GM12878 (cell line): ENCODE measurements around the gene CHRDL2. TPM values are rescaled to one million over a fixed set of nuclear protein-coding genes. Genes with fewer than 3 reads are reported as not detected.

Experiments used
- ATAC-seq: fragments of 200-7000 bp; cut with Tn5 transposase; 3 replicates; pipeline ENCODE4 v1.9.1; 2020; ENCODE audit warnings: mild to moderate bottlenecking, moderate library complexity
- BruUV-seq: library from RNA; stranded (reverse); fragments of 400-500 nt; replicated peaks from 2 replicates; lab custom pipeline; 2021; lab: Mats Ljungman, UMichigan
- CTCF ChIA-PET: fragments of 300-600 bp; sonication (Branson Sonifier 250); formaldehyde crosslinking; extraction: SDS; loops from one replicate; lab custom pipeline; 2021; ENCODE audit warnings: inconsistent platforms; lab: Yijun Ruan, JAX
- POLR2A ChIA-PET: fragments of 350-600 bp; formaldehyde crosslinking; extraction: SDS; loops from one replicate; lab custom pipeline; 2021; ENCODE audit warnings: inconsistent platforms; lab: Charles Lee
- RAD21 ChIA-PET: fragments of 300-600 bp; sonication (Branson Sonifier 250); formaldehyde crosslinking; loops from one replicate; lab custom pipeline; 2023; ENCODE audit warnings: antibody characterized with exemption; ENCODE audit not compliant: unreplicated experiment; lab: Charles Lee
- SMC1A ChIA-PET: fragments of 300-600 bp; sonication (Branson Sonifier 250); formaldehyde crosslinking; loops from one replicate; lab custom pipeline; 2023; ENCODE audit not compliant: unreplicated experiment, uncharacterized antibody; lab: Charles Lee
- DNase-seq: peaks from one replicate; pipeline ENCODE4 v3.0.0-alpha.2; 2011; ENCODE audit warnings: low read depth, low spot score
- FAIRE-seq: peaks from 3 replicates; lab custom pipeline; 2011; peaks lifted over from hg19 to GRCh38; lab: Jason Lieb, UNC
- H2AFZ ChIP-seq: 2 replicates; pipeline ENCODE4 v1.6.0; 2011; ENCODE audit warnings: low read depth, low read length, control low read depth; ENCODE audit not compliant: control insufficient read depth
- H3K27ac ChIP-seq: 2 replicates; pipeline ENCODE4 v1.5.1; 2011; ENCODE audit warnings: control low read depth; ENCODE audit not compliant: control insufficient read depth, insufficient read depth
- H3K27me3 ChIP-seq, 2 experiments: replicated peaks in 1 of 2; 2 replicates each; pipeline versions ENCODE4 v1.6.0 to v1.6.1; 2011; ENCODE audit warnings: low read length in 1 of 2; ENCODE audit not compliant: control insufficient read depth in 2 of 2, insufficient read depth in 2 of 2
- H3K36me3 ChIP-seq, 2 experiments: 2 replicates each; pipeline ENCODE4 v1.5.1; 2011; ENCODE audit warnings: low read length in 1 of 2; ENCODE audit not compliant: control insufficient read depth in 2 of 2, insufficient read depth in 2 of 2
- H3K4me1 ChIP-seq: 2 replicates; pipeline ENCODE4 v1.6.1; 2011; ENCODE audit warnings: mild to moderate bottlenecking, low read length, moderate library complexity, mixed read lengths; ENCODE audit not compliant: control insufficient read depth, insufficient read depth
- H3K4me2 ChIP-seq: 2 replicates; pipeline ENCODE4 v1.6.0; 2011; ENCODE audit warnings: control low read depth; ENCODE audit not compliant: control insufficient read depth, insufficient read depth
- H3K4me3 ChIP-seq: fragments of 200-600 bp; sonication (generic); 2 replicates; pipeline ENCODE4 v1.5.1; 2016
- H3K79me2 ChIP-seq: 2 replicates; pipeline ENCODE4 v1.6.0; 2011; ENCODE audit warnings: low read length; ENCODE audit not compliant: control insufficient read depth, insufficient read depth
- H3K9ac ChIP-seq: 2 replicates; pipeline ENCODE4 v1.8.0; 2011; ENCODE audit warnings: low read length, control low read depth, mixed read lengths; ENCODE audit not compliant: control insufficient read depth, insufficient read depth
- H3K9me3 ChIP-seq: replicated peaks from 3 replicates; pipeline ENCODE4 v1.5.1; 2011; ENCODE audit warnings: mild to moderate bottlenecking, low read length; ENCODE audit not compliant: control insufficient read depth, insufficient read depth
- H4K20me1 ChIP-seq: 2 replicates; pipeline ENCODE4 v1.6.0; 2011; ENCODE audit not compliant: control insufficient read depth, insufficient read depth
- CHD2 ChIP-seq: IDR thresholded peaks from 2 replicates; pipeline ENCODE4 v1.6.1; 2011; ENCODE audit warnings: low read depth, low read length, improper control_type of control experiment, borderline replicate concordance
- CHD4 ChIP-seq: fragments of 200-600 bp; sonication (generic); IDR thresholded peaks from 2 replicates; pipeline ENCODE4 v1.6.1; 2016; ENCODE audit warnings: mild to moderate bottlenecking
- CUX1 ChIP-seq: IDR thresholded peaks from 2 replicates; pipeline ENCODE4 v1.6.1; 2012; ENCODE audit warnings: improper control_type of control experiment, low read depth, low read length; ENCODE audit not compliant: insufficient replicate concordance
- FOXM1 ChIP-seq: IDR thresholded peaks from 2 replicates; pipeline ENCODE4 v1.6.1; 2012; ENCODE audit warnings: low read depth, mild to moderate bottlenecking, inconsistent platforms, low read length, moderate library complexity
- RCOR1 ChIP-seq: conservative IDR thresholded peaks from 2 replicates; pipeline ENCODE4 v1.6.1; 2012; ENCODE audit warnings: low read depth, low read length, improper control_type of control experiment
- RELB ChIP-seq: fragments of 450-650 bp; IDR thresholded peaks from 2 replicates; pipeline ENCODE4 v1.6.1; 2017; ENCODE audit warnings: low read depth, mild to moderate bottlenecking, moderate library complexity
- RFX5 ChIP-seq: IDR thresholded peaks from 2 replicates; pipeline ENCODE4 v1.6.1; 2011; ENCODE audit warnings: low read depth, low read length, improper control_type of control experiment
- SP1 ChIP-seq: IDR thresholded peaks from one replicate; pipeline ENCODE4 v1.6.1; 2011; ENCODE audit warnings: low read depth, low read length
- ZNF207 ChIP-seq: fragments of 450-650 bp; IDR thresholded peaks from 2 replicates; pipeline ENCODE4 v1.6.1; 2014; ENCODE audit warnings: antibody characterized with exemption, mild to moderate bottlenecking, borderline replicate concordance
- ZNF687 ChIP-seq: fragments of 450-650 bp; IDR thresholded peaks from 2 replicates; pipeline ENCODE4 v1.6.1; 2017; ENCODE audit warnings: mild to moderate bottlenecking, moderate library complexity
- WGBS: methylation state at CpG from one replicate; pipeline ENCODE4 v1.1.6; 2016; ENCODE audit warnings: low lambda C conversion rate; ENCODE audit not compliant: insufficient replicate concordance, insufficient coverage; ENCODE audit errors: missing lambda C conversion rate; 5-methylcytosine and 5-hydroxymethylcytosine counted together
- in situ Hi-C: fragments of 300-500 bp; cut with MboI; formaldehyde crosslinking; loops from 9 replicates; pipeline ENCODE4 v1.14.3; 2018; ENCODE audit warnings: mixed read lengths
- intact Hi-C: fragments of 100-400 bp; cut with micrococcal nuclease; formaldehyde crosslinking; loops from one replicate; pipeline ENCODE4 v1.14.2; 2022; ENCODE audit not compliant: unreplicated experiment
- polyA plus RNA-seq, 11 experiments: library from polyadenylated mRNA; depleted of rRNA in 4 of 11; unstranded in 6 of 11; stranded (reverse) in 5 of 11; fragments of >200 nt; fragmentation: Nextera tagmentation in 4 of 11; fragmentation: Illumina TruSeq in 1 of 11; extraction: Ambion mirVana in 4 of 11; extraction: Trizol in 1 of 11; gene quantifications; 1 replicate in 1 of 11; 2 replicates in 10 of 11; pipeline versions ENCODE4 v1.2.1 to v1.2.3, GENCODE V29; 2011 to 2016; ENCODE audit warnings: inconsistent platforms in 2 of 11, missing spikeins in 2 of 11, low read depth in 1 of 11
- total RNA-seq, 4 experiments: library from RNA; depleted of rRNA in 3 of 4; stranded (reverse); fragments of >200 nt in 3 of 4; fragmentation: Illumina TruSeq in 1 of 4; extraction: Trizol in 1 of 4; gene quantifications; 2 replicates each; pipeline versions ENCODE4 v1.2.1 to v1.2.3, GENCODE V29; 2013 to 2021

Gene CHRDL2
- total and polyA plus RNA-seq, 10 of the 15 experiments (the other 5 are each of a cell fraction or from before 2014, with no cell fraction given), result not detected

GRCh38 chr11:74713686-74714085, 17.5 kb downstream of the CHRDL2 start:
- H3K4me1 ChIP-seq, result no peaks in the 10 kb centered on the region
- POLR2A ChIA-PET, result no interaction called here
- H3K9me3 ChIP-seq, result no peaks in the 10 kb centered on the region
- CTCF ChIA-PET, result interaction anchor here (1.1 kb wide), 1 partner anchor 11 kb away, joined by 3 read pairs; no protein-coding TSS in a partner anchor
- ATAC-seq, result no peak
- H3K79me2 ChIP-seq, result no peaks in the 10 kb centered on the region
- WGBS, result 23% methylated on average over 4 of the region's 4 CpGs
- in situ Hi-C loops, result no loop called here
- BruUV-seq, result no TSS peak
- no peaks in the 10 kb centered on the region for H4K20me1 ChIP-seq
- RAD21 ChIA-PET, result no interaction called here
- no peak overlapping the region for H3K4me3 ChIP-seq
- SMC1A ChIA-PET, result no interaction called here
- intact Hi-C loops, result no loop called here
- no peak overlapping the region for H2AFZ ChIP-seq
- no peak overlapping the region for H3K4me2 ChIP-seq
- H3K9ac ChIP-seq, result no peak overlapping the region
- no peaks in the 10 kb centered on the region for H3K27me3 ChIP-seq
- H3K27ac ChIP-seq, result no peak overlapping the region
- DNase-seq, result no peak
- H3K36me3 ChIP-seq, result no peaks in the 10 kb centered on the region
- no peak for FAIRE-seq
- TF ChIP-seq CUX1, result no peak
- no peak for TF ChIP-seq CHD2
- no peak for TF ChIP-seq RFX5
- no peak for TF ChIP-seq ZNF687
- TF ChIP-seq RCOR1, result no peak
- no peak for TF ChIP-seq RELB
- no peak for TF ChIP-seq FOXM1
- TF ChIP-seq CHD4, result no peak
- no peak for TF ChIP-seq SP1
- no peak for TF ChIP-seq ZNF207
